Nephron (organoid): ENCODE results near the gene FAM193B.
A peak's percentile ranks its signal among the peaks of the same experiment; 100 is the strongest.

Source experiments
- H3K27ac Mint-ChIP-seq, 3 experiments: 2 replicates each; pipeline ENCODE4 v1.8.0; 2020; ENCODE audit warnings: mixed read lengths in 3 of 3, mild to moderate bottlenecking in 2 of 3, moderate library complexity in 1 of 3
- H3K27me3 Mint-ChIP-seq: 2 replicates; pipeline ENCODE4 v1.8.0; 2021; ENCODE audit warnings: low read depth, mild to moderate bottlenecking, moderate library complexity, mixed read lengths
- H3K36me3 Mint-ChIP-seq: 2 replicates; pipeline ENCODE4 v1.8.0; 2020; ENCODE audit warnings: low read depth, mixed read lengths
- H3K4me1 Mint-ChIP-seq: 2 replicates; pipeline ENCODE4 v1.8.0; 2020; ENCODE audit warnings: mixed read lengths
- H3K4me3 Mint-ChIP-seq, 3 experiments: 2 replicates each; pipeline ENCODE4 v1.8.0; 2020; ENCODE audit warnings: mild to moderate bottlenecking in 3 of 3, mixed read lengths in 3 of 3, moderate library complexity in 2 of 3
- H3K9me3 Mint-ChIP-seq: 2 replicates; pipeline ENCODE4 v1.8.0; 2020; ENCODE audit warnings: mixed read lengths
- TF ChIP-seq, protein P1 (sequence below), 3 experiments: fragments of 200-600 bp; sonication (generic); IDR thresholded peaks; one replicate each; pipeline ENCODE4 v1.5.0; 2021; ENCODE audit warnings: antibody characterized with exemption in 3 of 3; ENCODE audit not compliant: unreplicated experiment in 3 of 3

The FAM193B gene

DNA sequence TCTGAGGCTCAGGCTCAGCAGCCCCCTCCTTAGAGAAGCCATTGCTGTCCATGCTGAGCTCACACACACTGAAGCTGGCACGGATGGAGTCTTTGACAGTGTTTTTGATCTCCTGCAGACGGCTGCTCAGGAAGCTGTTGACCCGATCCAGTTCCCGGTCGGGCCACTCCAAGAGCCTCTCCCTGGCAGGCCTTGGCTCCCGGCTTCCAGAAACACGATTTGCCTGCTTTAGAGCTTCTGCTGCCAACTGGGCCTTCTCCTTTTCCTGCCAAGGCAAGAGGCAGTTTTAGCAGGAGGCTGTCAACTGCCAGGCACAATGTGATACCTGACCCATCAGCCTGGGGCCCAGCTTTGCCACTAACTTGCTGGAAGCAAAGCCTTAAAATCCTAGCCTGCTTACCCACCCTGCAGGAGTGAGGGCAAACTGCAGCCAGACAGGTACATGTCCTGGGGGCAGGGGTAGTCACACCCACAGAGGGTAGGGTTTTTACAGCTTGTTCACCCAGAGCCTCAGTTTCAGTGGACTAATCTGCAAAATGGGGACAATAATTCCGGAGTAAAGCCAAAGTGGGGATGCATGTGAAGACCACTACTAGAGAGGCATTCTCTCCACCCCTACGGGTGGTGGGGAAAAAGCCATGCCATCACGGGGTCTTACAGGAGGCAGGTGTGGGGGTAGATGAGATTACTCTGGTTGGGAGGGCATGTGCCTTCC is 29.3 kb downstream of the FAM193B start:
- Mint-ChIP-seq H3K27ac (no peak overlapping the region), H3K4me3 (no peak overlapping the region), H3K27me3 (no peaks in the 10 kb centered on the region), H3K9me3 (no peaks in the 10 kb centered on the region), H3K4me1 (peaks cover 16% of the 10 kb centered on the region), H3K36me3 (peaks cover 26% of the 10 kb centered on the region)
- TF ChIP-seq, protein P1, sequence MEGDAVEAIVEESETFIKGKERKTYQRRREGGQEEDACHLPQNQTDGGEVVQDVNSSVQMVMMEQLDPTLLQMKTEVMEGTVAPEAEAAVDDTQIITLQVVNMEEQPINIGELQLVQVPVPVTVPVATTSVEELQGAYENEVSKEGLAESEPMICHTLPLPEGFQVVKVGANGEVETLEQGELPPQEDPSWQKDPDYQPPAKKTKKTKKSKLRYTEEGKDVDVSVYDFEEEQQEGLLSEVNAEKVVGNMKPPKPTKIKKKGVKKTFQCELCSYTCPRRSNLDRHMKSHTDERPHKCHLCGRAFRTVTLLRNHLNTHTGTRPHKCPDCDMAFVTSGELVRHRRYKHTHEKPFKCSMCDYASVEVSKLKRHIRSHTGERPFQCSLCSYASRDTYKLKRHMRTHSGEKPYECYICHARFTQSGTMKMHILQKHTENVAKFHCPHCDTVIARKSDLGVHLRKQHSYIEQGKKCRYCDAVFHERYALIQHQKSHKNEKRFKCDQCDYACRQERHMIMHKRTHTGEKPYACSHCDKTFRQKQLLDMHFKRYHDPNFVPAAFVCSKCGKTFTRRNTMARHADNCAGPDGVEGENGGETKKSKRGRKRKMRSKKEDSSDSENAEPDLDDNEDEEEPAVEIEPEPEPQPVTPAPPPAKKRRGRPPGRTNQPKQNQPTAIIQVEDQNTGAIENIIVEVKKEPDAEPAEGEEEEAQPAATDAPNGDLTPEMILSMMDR (IDR thresholded peaks at IDR 0.05; ENCODE audit: unreplicated experiment in 3 of 3) = no peak

DNA sequence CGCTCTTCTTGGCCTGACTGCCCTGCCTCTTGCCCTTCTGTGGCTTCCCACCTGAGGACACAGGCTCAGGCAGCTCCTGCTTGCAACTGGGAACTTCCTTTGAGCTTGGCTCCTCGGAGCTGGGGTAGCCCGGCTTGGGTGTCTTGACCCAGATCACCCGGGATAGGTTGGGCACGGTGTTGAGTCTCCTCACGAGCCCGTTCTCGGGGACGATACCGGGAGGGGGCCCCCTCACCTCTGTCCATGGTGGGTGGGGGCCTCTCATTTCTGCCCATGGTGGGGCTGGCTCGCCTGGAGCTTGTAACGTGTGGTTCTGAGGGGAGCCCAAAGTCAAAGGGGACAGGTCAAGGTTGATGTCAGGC is 29.8 kb downstream of the FAM193B start:
- Mint-ChIP-seq H3K27ac (no peak overlapping the region), H3K4me3 (no peak overlapping the region), H3K4me1 (peaks cover 20% of the 10 kb centered on the region), H3K9me3 (no peaks in the 10 kb centered on the region), H3K27me3 (no peaks in the 10 kb centered on the region), H3K36me3 (peaks cover 31% of the 10 kb centered on the region)
- TF ChIP-seq, protein P1 (IDR thresholded peaks at IDR 0.05; ENCODE audit: unreplicated experiment in 3 of 3) = no peak

DNA sequence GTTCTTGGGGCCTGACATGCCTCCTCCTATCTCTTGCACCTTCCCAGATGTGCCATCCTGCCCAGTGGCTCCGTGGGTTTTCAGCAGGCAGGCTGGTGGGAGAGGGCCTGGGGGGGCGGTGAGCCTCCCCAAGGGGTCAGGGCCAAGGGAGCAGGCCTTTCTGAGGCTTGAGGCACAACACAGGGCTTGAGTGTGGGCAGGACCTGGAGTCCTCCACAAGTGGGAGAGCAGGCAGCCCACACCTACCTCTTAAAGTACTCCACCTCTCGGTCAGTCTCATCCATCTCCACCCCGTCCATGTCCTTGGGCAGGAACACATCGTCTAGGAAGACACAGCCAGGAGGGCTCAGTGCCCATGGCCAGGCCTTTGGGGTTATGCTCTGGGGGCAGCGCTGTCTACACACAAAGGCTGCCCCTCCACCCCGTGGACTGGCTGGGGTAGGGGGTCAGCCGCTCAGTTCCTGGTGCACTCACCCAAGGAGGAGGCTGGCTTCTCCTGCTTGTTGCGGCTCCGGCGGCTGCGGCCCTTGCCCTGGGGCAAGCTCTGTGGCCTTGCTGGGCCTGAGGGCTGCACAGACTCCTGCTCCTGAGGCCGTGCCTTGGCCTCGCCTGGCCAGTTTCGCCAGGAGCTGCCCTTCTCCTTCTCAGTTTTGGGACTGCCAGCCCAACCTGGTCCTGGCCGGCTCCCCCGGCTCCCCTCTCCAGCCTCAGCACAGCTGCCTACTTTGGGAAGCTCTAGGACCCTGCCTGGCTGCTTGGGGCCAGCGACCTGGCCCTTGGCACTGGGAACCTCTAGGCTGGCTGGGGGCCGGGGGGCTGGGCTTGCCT is 30.4 kb downstream of the FAM193B start:
- Mint-ChIP-seq H3K27ac (no peak overlapping the region), H3K36me3 (peaks cover 33% of the 10 kb centered on the region), H3K9me3 (no peaks in the 10 kb centered on the region), H3K27me3 (no peaks in the 10 kb centered on the region), H3K4me3 (no peak overlapping the region), H3K4me1 (peaks cover 20% of the 10 kb centered on the region)
- TF ChIP-seq, protein P1 (IDR thresholded peaks at IDR 0.05; ENCODE audit: unreplicated experiment in 3 of 3) = no peak

DNA sequence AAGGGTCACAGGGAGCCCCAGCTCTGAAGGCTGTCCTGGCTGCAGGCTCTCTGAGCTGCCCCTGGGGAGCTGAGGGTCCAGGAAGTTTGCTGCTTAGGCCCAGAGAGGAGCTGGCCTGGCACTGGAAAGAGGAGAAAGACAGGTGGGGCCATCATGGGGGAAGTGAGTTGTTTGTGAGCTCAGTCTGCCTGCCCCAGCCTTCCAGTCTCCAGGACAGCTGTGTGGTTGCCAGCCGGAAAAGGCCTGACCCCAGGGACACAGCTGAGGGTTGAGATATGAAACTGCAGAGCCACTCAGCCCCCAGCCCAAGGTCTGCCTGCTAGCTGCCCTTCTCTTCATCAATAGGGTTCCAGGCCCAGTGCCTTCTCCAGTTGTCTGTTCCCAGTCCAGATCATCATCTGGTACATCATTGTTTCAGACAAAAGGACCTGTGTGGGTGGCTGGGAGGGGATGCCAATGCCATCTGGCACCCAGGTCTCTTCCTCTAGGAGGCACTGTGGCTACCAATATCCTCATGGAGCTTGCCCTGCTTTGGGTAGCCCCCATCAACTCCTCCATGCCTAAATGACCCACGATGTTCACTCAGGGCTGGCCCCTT is 33.3 kb downstream of the FAM193B start:
- Mint-ChIP-seq H3K27ac (peak overlapping the region; percentile 17 to 81 (median 41)), H3K9me3 (no peaks in the 10 kb centered on the region), H3K27me3 (no peaks in the 10 kb centered on the region), H3K4me3 (peak overlapping the region in 2 of 3 experiments; percentile 50 to 56), H3K36me3 (peaks cover 38% of the 10 kb centered on the region), H3K4me1 (peaks cover 25% of the 10 kb centered on the region)
- TF ChIP-seq, protein P1 (IDR thresholded peaks at IDR 0.05; ENCODE audit: unreplicated experiment in 3 of 3) = no peak

DNA sequence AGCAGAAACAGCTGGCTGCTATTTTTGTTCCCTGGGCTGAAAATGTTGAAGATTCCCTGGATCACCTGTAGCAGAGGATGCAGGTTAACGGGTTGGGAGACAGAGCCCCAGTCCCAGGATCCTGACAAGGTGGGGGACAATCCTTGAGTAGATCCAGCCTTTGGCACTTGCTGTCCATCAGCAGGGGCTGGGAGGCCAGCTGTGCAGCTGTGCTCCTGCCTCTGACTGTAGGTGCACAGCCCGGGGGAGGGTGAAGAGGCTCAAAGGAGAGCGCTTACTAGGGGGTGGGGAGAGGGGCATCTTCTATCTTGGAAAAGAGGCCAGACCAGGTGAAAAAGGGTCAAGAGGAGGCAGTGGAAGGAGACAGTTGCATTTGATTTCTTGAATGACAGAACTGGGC is 34.1 kb downstream of the FAM193B start:
- Mint-ChIP-seq H3K27me3 (no peaks in the 10 kb centered on the region), H3K27ac (peak overlapping the region; percentile 17 to 81 (median 41)), H3K4me1 (peaks cover 30% of the 10 kb centered on the region), H3K4me3 (peak overlapping the region; percentile 34 to 53 (median 48)), H3K9me3 (no peaks in the 10 kb centered on the region), H3K36me3 (peaks cover 39% of the 10 kb centered on the region)
- TF ChIP-seq, protein P1 (IDR thresholded peaks at IDR 0.05; ENCODE audit: unreplicated experiment in 3 of 3) = no peak
